Measurements from ENCODE around the gene RNASEL.

Gene RNASEL

DNA sequence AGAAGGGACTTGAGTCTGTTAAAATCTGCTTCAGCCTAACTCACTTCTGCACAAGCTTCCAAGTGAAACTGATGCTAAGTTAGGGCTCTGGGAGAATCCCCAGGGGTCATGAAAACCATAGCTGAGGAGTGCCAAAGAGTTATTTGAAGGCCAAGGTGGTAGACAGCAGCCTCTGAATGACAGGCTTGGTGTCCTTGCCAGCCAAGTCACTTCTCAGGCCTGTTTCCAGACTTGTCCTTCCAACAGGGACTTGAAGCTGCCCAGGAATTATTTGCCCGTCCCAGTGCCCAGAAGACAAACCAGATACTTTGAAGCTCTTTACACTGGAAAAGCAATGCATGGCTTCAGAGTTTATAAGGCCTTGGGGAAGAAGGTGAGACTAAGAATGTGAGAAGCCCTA is 33.6 kb downstream of the RNASEL start:
- H3K4me1 ChIP-seq (ENCODE audit: control insufficient read depth, insufficient read depth, low read length), result no peaks in the 10 kb centered on the region
- no peak overlapping the region for H3K4me3 ChIP-seq (ENCODE audit: low read depth, low read length)
- POLR2A ChIA-PET, result no interaction called here

DNA sequence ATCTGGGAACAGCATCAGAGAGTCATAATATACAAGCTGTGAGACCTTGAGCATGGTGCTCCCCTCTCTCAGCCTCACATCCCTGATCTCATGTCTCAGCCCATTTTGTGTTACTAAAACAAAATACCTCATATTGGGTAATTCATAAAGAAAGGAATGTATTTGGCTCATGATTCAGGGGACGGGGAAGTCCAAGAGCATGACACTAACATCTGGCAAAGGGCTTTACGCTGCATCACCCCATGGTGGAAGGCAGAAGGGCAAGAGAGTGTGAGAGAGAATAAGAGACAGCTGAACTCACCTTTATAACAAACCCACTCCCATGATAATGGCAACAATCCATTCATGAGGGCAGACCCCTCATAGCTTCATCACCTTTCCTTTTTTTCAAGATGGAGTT is 36.5 kb downstream of the RNASEL start:
- POLR2A ChIA-PET, result no interaction called here
- no peaks in the 10 kb centered on the region for H3K4me1 ChIP-seq (ENCODE audit: control insufficient read depth, insufficient read depth, low read length)
- H3K27ac ChIP-seq (ENCODE audit: extremely low read depth, low read depth, low read length), result no peak overlapping the region
- TF ChIP-seq GFI1B (tag by site-specific recombination; IDR thresholded peaks at IDR 0.05) (no peak), OVOL3 (tag by site-specific recombination; IDR thresholded peaks at IDR 0.05) (no peak), SCRT2 (tag by site-specific recombination; IDR thresholded peaks at IDR 0.05) (no peak)
- no peaks in the 10 kb centered on the region for H3K9me3 ChIP-seq (ENCODE audit: control insufficient read depth, insufficient read depth, low read depth, low read length)
- CTCF ChIA-PET, result no interaction called here
- no peak overlapping the region for H3K4me3 ChIP-seq (ENCODE audit: low read depth, low read length)
- H3K36me3 ChIP-seq (ENCODE audit: control insufficient read depth in 2 of 2, insufficient read depth in 1 of 2, low read length in 2 of 2), result no peaks in the 10 kb centered on the region

More for the DNA sequence above, 33.6 kb downstream of the RNASEL start:
- Histone ChIP-seq H3K27ac (ENCODE audit: extremely low read depth, low read depth, low read length) (no peak overlapping the region), H3K9me3 (ENCODE audit: control insufficient read depth, insufficient read depth, low read depth, low read length) (no peaks in the 10 kb centered on the region), H3K36me3 (ENCODE audit: control insufficient read depth in 2 of 2, insufficient read depth in 1 of 2, low read length in 2 of 2) (no peaks in the 10 kb centered on the region)
- TF ChIP-seq KLF16 (tag by site-specific recombination; IDR thresholded peaks at IDR 0.05) (no peak), GLIS1 (tag by site-specific recombination; IDR thresholded peaks at IDR 0.05) (no peak), ZNF23 (tag by site-specific recombination; IDR thresholded peaks at IDR 0.05; ENCODE audit: borderline replicate concordance) (no peak), ZNF585B (tag by site-specific recombination; IDR thresholded peaks at IDR 0.05) (no peak), ZNF558 (tag by site-specific recombination; IDR thresholded peaks at IDR 0.05) (no peak), ZNF747 (tag by site-specific recombination; IDR thresholded peaks at IDR 0.05) (no peak), ZNF112 (tag by site-specific recombination; IDR thresholded peaks at IDR 0.05) (no peak), IKZF3 (tag by site-specific recombination; IDR thresholded peaks at IDR 0.05) (no peak), PRDM1 (tag by site-specific recombination; IDR thresholded peaks at IDR 0.05) (no peak), ZNF354C (tag by site-specific recombination; IDR thresholded peaks at IDR 0.05; ENCODE audit: borderline replicate concordance, low read depth) (no peak), ZNF292 (tag by site-specific recombination; IDR thresholded peaks at IDR 0.05; ENCODE audit: borderline replicate concordance, low read depth) (no peak), ZNF132 (tag by site-specific recombination; IDR thresholded peaks at IDR 0.05; ENCODE audit: borderline replicate concordance) (no peak), ZEB2 (tag by site-specific recombination; IDR thresholded peaks at IDR 0.05) (no peak), ZNF549 (tag by site-specific recombination; IDR thresholded peaks at IDR 0.05) (no peak), ZNF121 (tag by site-specific recombination; IDR thresholded peaks at IDR 0.05) (no peak)
- TF ChIP-seq, protein P1, sequence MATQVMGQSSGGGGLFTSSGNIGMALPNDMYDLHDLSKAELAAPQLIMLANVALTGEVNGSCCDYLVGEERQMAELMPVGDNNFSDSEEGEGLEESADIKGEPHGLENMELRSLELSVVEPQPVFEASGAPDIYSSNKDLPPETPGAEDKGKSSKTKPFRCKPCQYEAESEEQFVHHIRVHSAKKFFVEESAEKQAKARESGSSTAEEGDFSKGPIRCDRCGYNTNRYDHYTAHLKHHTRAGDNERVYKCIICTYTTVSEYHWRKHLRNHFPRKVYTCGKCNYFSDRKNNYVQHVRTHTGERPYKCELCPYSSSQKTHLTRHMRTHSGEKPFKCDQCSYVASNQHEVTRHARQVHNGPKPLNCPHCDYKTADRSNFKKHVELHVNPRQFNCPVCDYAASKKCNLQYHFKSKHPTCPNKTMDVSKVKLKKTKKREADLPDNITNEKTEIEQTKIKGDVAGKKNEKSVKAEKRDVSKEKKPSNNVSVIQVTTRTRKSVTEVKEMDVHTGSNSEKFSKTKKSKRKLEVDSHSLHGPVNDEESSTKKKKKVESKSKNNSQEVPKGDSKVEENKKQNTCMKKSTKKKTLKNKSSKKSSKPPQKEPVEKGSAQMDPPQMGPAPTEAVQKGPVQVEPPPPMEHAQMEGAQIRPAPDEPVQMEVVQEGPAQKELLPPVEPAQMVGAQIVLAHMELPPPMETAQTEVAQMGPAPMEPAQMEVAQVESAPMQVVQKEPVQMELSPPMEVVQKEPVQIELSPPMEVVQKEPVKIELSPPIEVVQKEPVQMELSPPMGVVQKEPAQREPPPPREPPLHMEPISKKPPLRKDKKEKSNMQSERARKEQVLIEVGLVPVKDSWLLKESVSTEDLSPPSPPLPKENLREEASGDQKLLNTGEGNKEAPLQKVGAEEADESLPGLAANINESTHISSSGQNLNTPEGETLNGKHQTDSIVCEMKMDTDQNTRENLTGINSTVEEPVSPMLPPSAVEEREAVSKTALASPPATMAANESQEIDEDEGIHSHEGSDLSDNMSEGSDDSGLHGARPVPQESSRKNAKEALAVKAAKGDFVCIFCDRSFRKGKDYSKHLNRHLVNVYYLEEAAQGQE (tag by site-specific recombination; IDR thresholded peaks at IDR 0.05), result no peak
- TF ChIP-seq, protein P2, sequence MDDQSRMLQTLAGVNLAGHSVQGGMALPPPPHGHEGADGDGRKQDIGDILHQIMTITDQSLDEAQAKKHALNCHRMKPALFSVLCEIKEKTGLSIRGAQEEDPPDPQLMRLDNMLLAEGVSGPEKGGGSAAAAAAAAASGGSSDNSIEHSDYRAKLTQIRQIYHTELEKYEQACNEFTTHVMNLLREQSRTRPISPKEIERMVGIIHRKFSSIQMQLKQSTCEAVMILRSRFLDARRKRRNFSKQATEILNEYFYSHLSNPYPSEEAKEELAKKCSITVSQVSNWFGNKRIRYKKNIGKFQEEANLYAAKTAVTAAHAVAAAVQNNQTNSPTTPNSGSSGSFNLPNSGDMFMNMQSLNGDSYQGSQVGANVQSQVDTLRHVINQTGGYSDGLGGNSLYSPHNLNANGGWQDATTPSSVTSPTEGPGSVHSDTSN (CRISPR knock-in tag; IDR thresholded peaks at IDR 0.05), result no peak
- TF ChIP-seq, protein P3, sequence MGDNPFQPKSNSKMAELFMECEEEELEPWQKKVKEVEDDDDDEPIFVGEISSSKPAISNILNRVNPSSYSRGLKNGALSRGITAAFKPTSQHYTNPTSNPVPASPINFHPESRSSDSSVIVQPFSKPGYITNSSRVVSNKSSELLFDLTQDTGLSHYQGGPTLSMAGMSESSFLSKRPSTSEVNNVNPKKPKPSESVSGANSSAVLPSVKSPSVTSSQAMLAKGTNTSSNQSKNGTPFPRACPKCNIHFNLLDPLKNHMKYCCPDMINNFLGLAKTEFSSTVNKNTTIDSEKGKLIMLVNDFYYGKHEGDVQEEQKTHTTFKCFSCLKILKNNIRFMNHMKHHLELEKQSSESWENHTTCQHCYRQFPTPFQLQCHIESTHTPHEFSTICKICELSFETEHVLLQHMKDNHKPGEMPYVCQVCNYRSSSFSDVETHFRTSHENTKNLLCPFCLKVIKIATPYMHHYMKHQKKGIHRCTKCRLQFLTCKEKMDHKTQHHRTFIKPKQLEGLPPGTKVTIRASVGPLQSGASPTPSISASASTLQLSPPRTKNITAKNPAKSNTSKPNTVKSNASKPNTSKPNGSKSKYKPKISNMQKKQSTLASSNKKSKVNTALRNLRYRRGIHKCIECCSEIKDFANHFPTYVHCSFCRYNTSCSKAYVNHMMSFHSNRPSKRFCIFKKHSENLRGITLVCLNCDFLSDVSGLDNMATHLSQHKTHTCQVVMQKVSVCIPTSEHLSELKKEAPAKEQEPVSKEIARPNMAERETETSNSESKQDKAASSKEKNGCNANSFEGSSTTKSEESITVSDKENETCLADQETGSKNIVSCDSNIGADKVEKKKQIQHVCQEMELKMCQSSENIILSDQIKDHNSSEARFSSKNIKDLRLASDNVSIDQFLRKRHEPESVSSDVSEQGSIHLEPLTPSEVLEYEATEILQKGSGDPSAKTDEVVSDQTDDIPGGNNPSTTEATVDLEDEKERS (tag by site-specific recombination; IDR thresholded peaks at IDR 0.05), result no peak
- CTCF ChIA-PET, result no interaction called here

All from HEK293 (cell line).